Spleen (tissue), 11 donors: ENCODE results near the gene SGPL1. TPM values are rescaled to one million over a fixed set of nuclear protein-coding genes. Genes with fewer than 3 reads are reported as not detected.
A peak's percentile ranks its signal among the peaks of the same experiment; 100 is the strongest.

ENCODE experiments used
- DNase-seq: peaks from one replicate; pipeline ENCODE4 v3.0.0-alpha.2; 2020
- H3K27ac ChIP-seq, 8 donors: fragments of 200-600 bp; sonication (generic) in 7 of 8; 1 replicate in 4 of 8; 2 replicates in 4 of 8; pipeline versions ENCODE4 v1.5.0 to v1.8.0; 2016 to 2021; ENCODE audit warnings: inconsistent platforms in 4 of 8, mild to moderate bottlenecking in 4 of 8, moderate library complexity in 1 of 8
- H3K27me3 ChIP-seq, 7 donors: fragments of 200-600 bp; sonication (generic) in 6 of 7; replicated peaks in 1 of 7; 1 replicate in 4 of 7; 2 replicates in 3 of 7; pipeline versions ENCODE4 v1.5.0 to v1.8.0; 2016 to 2021; ENCODE audit warnings: inconsistent platforms in 3 of 7, mild to moderate bottlenecking in 1 of 7
- H3K36me3 ChIP-seq, 6 donors: fragments of 200-600 bp; sonication (generic) in 5 of 6; 1 replicate in 4 of 6; 2 replicates in 2 of 6; pipeline versions ENCODE4 v1.5.0 to v1.8.0; 2016 to 2021; ENCODE audit warnings: inconsistent platforms in 2 of 6
- H3K4me1 ChIP-seq, 6 donors: fragments of 200-600 bp; sonication (generic) in 5 of 6; 1 replicate in 3 of 6; 2 replicates in 3 of 6; pipeline versions ENCODE4 v1.5.0 to v1.8.0; 2016 to 2021; ENCODE audit warnings: inconsistent platforms in 3 of 6
- H3K4me3 ChIP-seq, 8 donors: fragments of 200-600 bp; sonication (generic) in 7 of 8; 1 replicate in 4 of 8; 2 replicates in 4 of 8; pipeline versions ENCODE4 v1.5.0 to v1.8.0; 2016 to 2021; ENCODE audit warnings: inconsistent platforms in 4 of 8, mild to moderate bottlenecking in 4 of 8, moderate library complexity in 2 of 8
- H3K9me3 ChIP-seq, 8 donors: fragments of 200-600 bp; sonication (generic) in 7 of 8; 1 replicate in 4 of 8; 2 replicates in 4 of 8; pipeline versions ENCODE4 v1.5.0 to v1.8.0; 2016 to 2021; ENCODE audit warnings: inconsistent platforms in 4 of 8
- CTCF ChIP-seq, 11 experiments: fragments of 200-600 bp in 7 of 11; fragments of 450-650 bp in 4 of 11; sonication (generic) in 4 of 11; IDR thresholded peaks in 8 of 11; conservative IDR thresholded peaks in 3 of 11; 1 replicate in 7 of 11; 2 replicates in 4 of 11; pipeline versions ENCODE4 v1.4.0 to v1.8.0; 2016 to 2021; ENCODE audit warnings: antibody characterized with exemption in 11 of 11, inconsistent platforms in 4 of 11, mild to moderate bottlenecking in 1 of 11
- POLR2A ChIP-seq, 3 donors: fragments of 450-650 bp; IDR thresholded peaks; one replicate each; pipeline ENCODE4 v1.5.1; 2017; ENCODE audit warnings: antibody characterized with exemption in 3 of 3, mild to moderate bottlenecking in 1 of 3
- POLR2AphosphoS5 ChIP-seq, 3 donors: sonication (generic); formaldehyde crosslinking; IDR thresholded peaks; one replicate each; pipeline ENCODE4 v1.5.1; 2017; ENCODE audit warnings: antibody characterized with exemption in 3 of 3
- WGBS, 5 donors: extraction: QIAGEN DNeasy Blood & Tissue Kit in 3 of 5; methylation state at CpG; one replicate each; pipeline versions ENCODE4 v1.1.5 to v1.1.7; 2013 to 2018; 5-methylcytosine and 5-hydroxymethylcytosine counted together
- intact Hi-C: fragments of 100-400 bp; cut with DNase I; formaldehyde crosslinking; loops from one replicate; pipeline ENCODE4 v1.15.0; 2023; ENCODE audit warnings: low total_unique reads
- polyA plus RNA-seq, 3 donors: library from polyadenylated mRNA; stranded (reverse); fragments of 200-250 nt; gene quantifications; one replicate each; pipeline ENCODE4 v1.2.1, GENCODE V29; 2013
- total RNA-seq, 7 donors: library from RNA; depleted of rRNA in 3 of 7; stranded (reverse); fragments of >200 nt in 3 of 7; fragmentation: NEBNext Ultra II Directional in 4 of 7; extraction: Animal tissue kit (Norgen Biotek cat#: 25700) in 4 of 7; gene quantifications; one replicate each; pipeline versions ENCODE4 v1.1.0 to v1.2.1, GENCODE V29; 2016 to 2021
- donor health status: healthy with polysubstance abuse.
- donor health status: DM: no; HTN: no; CAD: no; lungs with moderate emphysema.
- donor health status: DM: no; HTN: no; CAD: no.
- donor health status: Bipolar disorder and iron deficiency.
- donor health status: healthy.
- donor health status: DM: no; HTN: no; CAD: no.
- donor health status: DM: yes; HTN: yes; CAD: no.

The SGPL1 gene
- total and polyA plus RNA-seq, 10 donors, result 6.8 to 75.1 (median 60.7) TPM

- no peaks in the 10 kb centered on the region for H3K36me3 ChIP-seq
- H3K9me3 ChIP-seq, result no peaks in the 10 kb centered on the region
- no peak for DNase-seq
- peaks cover 0 to 12% (median 0%) of the 10 kb centered on the region in 6 donors for H3K4me1 ChIP-seq
- H3K27me3 ChIP-seq, result peaks cover 0 to 25% (median 0%) of the 10 kb centered on the region in 7 donors
- intact Hi-C loops, result no loop called here
- H3K4me3 ChIP-seq, result no peak overlapping the region
- no peak for TF ChIP-seq CTCF (IDR thresholded peaks at IDR 0.05 in 8 of 11, conservative IDR thresholded peaks at IDR 0.05 in 3 of 11)
- WGBS, 5 donors, result 88 to 96% (median 93%) methylated on average over 9 of the region's 9 CpGs
- peak overlapping the region in 3 of 8 donors; percentile 11 to 65 (median 15) for H3K27ac ChIP-seq
Observed at GRCh38 chr10:70780370-70780760, 35.4 kb upstream of the SGPL1 start.

GRCh38 chr10:70780772-70781171, 35.0 kb upstream of the SGPL1 start:
- Histone ChIP-seq H3K4me1 (peaks cover 0 to 12% (median 0%) of the 10 kb centered on the region in 6 donors), H3K27ac (peak overlapping the region in 3 of 8 donors; percentile 11 to 65 (median 15)), H3K36me3 (no peaks in the 10 kb centered on the region), H3K4me3 (no peak overlapping the region), H3K9me3 (no peaks in the 10 kb centered on the region), H3K27me3 (peaks cover 0 to 28% (median 0%) of the 10 kb centered on the region in 7 donors)
- DNase-seq, result no peak
- WGBS, 5 donors, result 91 to 96% (median 92%) methylated on average over 4 of the region's 4 CpGs
- no peak for TF ChIP-seq POLR2A (IDR thresholded peaks at IDR 0.05)
- intact Hi-C loops, result no loop called here

GRCh38 chr10:70781461-70782051, 34.2 kb upstream of the SGPL1 start:
- intact Hi-C loops, result no loop called here
- WGBS, 5 donors, result 92 to 98% (median 93%) methylated on average over 6 to 8 of the region's 8 CpGs
- Histone ChIP-seq H3K4me1 (peaks cover 0 to 12% (median 0%) of the 10 kb centered on the region in 6 donors), H3K4me3 (no peak overlapping the region), H3K27ac (peak overlapping the region in 4 of 8 donors; percentile 27 to 62 (median 52)), H3K9me3 (no peaks in the 10 kb centered on the region), H3K36me3 (no peaks in the 10 kb centered on the region), H3K27me3 (peaks cover 0 to 28% (median 0%) of the 10 kb centered on the region in 7 donors)
- no peak for DNase-seq
- TF ChIP-seq CTCF (IDR thresholded peaks at IDR 0.05 in 8 of 11, conservative IDR thresholded peaks at IDR 0.05 in 3 of 11), result no peak
- no peak for TF ChIP-seq POLR2AphosphoS5 (IDR thresholded peaks at IDR 0.05)
- no peak for TF ChIP-seq POLR2A (IDR thresholded peaks at IDR 0.05)

- H3K4me3 ChIP-seq, result no peak overlapping the region
- no peaks in the 10 kb centered on the region for H3K36me3 ChIP-seq
- intact Hi-C loops, result no loop called here
- DNase-seq, result no peak
- whole genome bisulfite sequencing, 5 donors, result 46 to 58% (median 53%) methylated on average over 4 of the region's 4 CpGs
- H3K9me3 ChIP-seq, result no peaks in the 10 kb centered on the region
- peaks cover 0 to 12% (median 0%) of the 10 kb centered on the region in 6 donors for H3K4me1 ChIP-seq
- H3K27ac ChIP-seq, result peak overlapping the region in 4 of 8 donors; percentile 27 to 62 (median 52)
- peaks cover 0 to 28% (median 0%) of the 10 kb centered on the region in 7 donors for H3K27me3 ChIP-seq
- TF ChIP-seq POLR2A (IDR thresholded peaks at IDR 0.05), result no peak
- TF ChIP-seq POLR2AphosphoS5 (IDR thresholded peaks at IDR 0.05), result no peak
- no peak for TF ChIP-seq CTCF (IDR thresholded peaks at IDR 0.05 in 8 of 11, conservative IDR thresholded peaks at IDR 0.05 in 3 of 11)
Observed at GRCh38 chr10:70782086-70782745, 33.5 kb upstream of the SGPL1 start.
